Left ventricle myocardium superior (tissue), 1 donor: ENCODE data around the gene CUX1. TPM values are rescaled to one million over a fixed set of nuclear protein-coding genes. Genes with fewer than 3 reads are reported as not detected.
A peak's percentile ranks its signal among the peaks of the same experiment; 100 is the strongest.

ENCODE experiments used
- ATAC-seq: fragments of 200-7000 bp; cut with Tn5 transposase; one replicate; pipeline ENCODE4 v1.9.1; 2020; ENCODE audit warnings: mild to moderate bottlenecking, moderate library complexity
- DNase-seq: peaks from one replicate; pipeline ENCODE4 v3.0.0-alpha.2; 2020
- intact Hi-C: fragments of 100-400 bp; cut with micrococcal nuclease; formaldehyde crosslinking; loops from one replicate; pipeline ENCODE4 v1.11.0; 2022
- total RNA-seq: library from RNA; stranded (reverse); fragmentation: NEBNext Ultra II Directional; extraction: Animal tissue kit (Norgen Biotek cat#: 25700); gene quantifications from one replicate; pipeline ENCODE4 v1.2.1, GENCODE V29; 2021
- donor health status: DM: no; HTN: yes; CAD: no; lungs with severe emphysema.

Gene CUX1
- total RNA-seq, 1 donor from 2014 or later, result 123 TPM

- intact Hi-C loops, result no loop called here
- ATAC-seq (no peak), DNase-seq (no peak)
Measured at GRCh38 chr7:102061354-102061945, 244.0 kb downstream of the CUX1 start.

- intact Hi-C loops, result no loop called here
- ATAC-seq (no peak), DNase-seq (no peak)
Measured at GRCh38 chr7:102061981-102062390, 244.6 kb downstream of the CUX1 start.

- intact Hi-C loops, result no loop called here
- DNase-seq (no peak), ATAC-seq (peak; percentile 38)
Measured at GRCh38 chr7:102063690-102064180, 246.3 kb downstream of the CUX1 start.

GRCh38 chr7:102064361-102065025, 247.1 kb downstream of the CUX1 start:
- ATAC-seq, result peak; percentile 83

GRCh38 chr7:102065226-102065625, 247.8 kb downstream of the CUX1 start:
- ATAC-seq (no peak), DNase-seq (no peak)
- intact Hi-C loops, result no loop called here

More at GRCh38 chr7:102064361-102065025, 247.1 kb downstream of the CUX1 start:
- intact Hi-C loops, result no loop called here
- peak; percentile 54 for DNase-seq

GRCh38 chr7:102066476-102066875, 249.1 kb downstream of the CUX1 start:
- no peak for ATAC-seq

GRCh38 chr7:102068846-102069245, 251.4 kb downstream of the CUX1 start:
- intact Hi-C loops, result no loop called here
- DNase-seq (no peak), ATAC-seq (no peak)

More at GRCh38 chr7:102066476-102066875, 249.1 kb downstream of the CUX1 start:
- intact Hi-C loops, result no loop called here
- DNase-seq, result no peak

- ATAC-seq (no peak), DNase-seq (no peak)
- intact Hi-C loops, result no loop called here
Measured at GRCh38 chr7:102069931-102070629, 252.7 kb downstream of the CUX1 start.

GRCh38 chr7:102072003-102072402, 254.6 kb downstream of the CUX1 start:
- no peak for DNase-seq
- intact Hi-C loops, result no loop called here
- no peak for ATAC-seq

GRCh38 chr7:102072636-102073209, 255.3 kb downstream of the CUX1 start:
- DNase-seq (no peak), ATAC-seq (no peak)
- intact Hi-C loops, result no loop called here

GRCh38 chr7:102073931-102074880, 256.8 kb downstream of the CUX1 start:
- intact Hi-C loops, result no loop called here
- ATAC-seq (no peak), DNase-seq (no peak)

GRCh38 chr7:102075126-102075525, 257.7 kb downstream of the CUX1 start:
- ATAC-seq, result no peak
- DNase-seq, result no peak
- intact Hi-C loops, result no loop called here

- no peak for ATAC-seq
- intact Hi-C loops, result no loop called here
Measured at GRCh38 chr7:102075553-102076135, 258.2 kb downstream of the CUX1 start.

GRCh38 chr7:102077081-102077480, 259.7 kb downstream of the CUX1 start:
- DNase-seq (no peak), ATAC-seq (no peak)
- intact Hi-C loops, result no loop called here

More at GRCh38 chr7:102075553-102076135, 258.2 kb downstream of the CUX1 start:
- no peak for DNase-seq

- intact Hi-C loops, result no loop called here
- DNase-seq (no peak), ATAC-seq (peak; percentile 40)
Measured at GRCh38 chr7:102079140-102080018, 262.0 kb downstream of the CUX1 start.

GRCh38 chr7:102080019-102080433, 262.6 kb downstream of the CUX1 start:
- intact Hi-C loops, result no loop called here
- ATAC-seq, result peak; percentile 34
- no peak for DNase-seq

GRCh38 chr7:102080434-102081243, 263.2 kb downstream of the CUX1 start:
- ATAC-seq, result peak; percentile 67
- intact Hi-C loops, result no loop called here
- DNase-seq, result no peak
